ENCODE measurements around the gene UBA1.

UBA1 gene

DNA sequence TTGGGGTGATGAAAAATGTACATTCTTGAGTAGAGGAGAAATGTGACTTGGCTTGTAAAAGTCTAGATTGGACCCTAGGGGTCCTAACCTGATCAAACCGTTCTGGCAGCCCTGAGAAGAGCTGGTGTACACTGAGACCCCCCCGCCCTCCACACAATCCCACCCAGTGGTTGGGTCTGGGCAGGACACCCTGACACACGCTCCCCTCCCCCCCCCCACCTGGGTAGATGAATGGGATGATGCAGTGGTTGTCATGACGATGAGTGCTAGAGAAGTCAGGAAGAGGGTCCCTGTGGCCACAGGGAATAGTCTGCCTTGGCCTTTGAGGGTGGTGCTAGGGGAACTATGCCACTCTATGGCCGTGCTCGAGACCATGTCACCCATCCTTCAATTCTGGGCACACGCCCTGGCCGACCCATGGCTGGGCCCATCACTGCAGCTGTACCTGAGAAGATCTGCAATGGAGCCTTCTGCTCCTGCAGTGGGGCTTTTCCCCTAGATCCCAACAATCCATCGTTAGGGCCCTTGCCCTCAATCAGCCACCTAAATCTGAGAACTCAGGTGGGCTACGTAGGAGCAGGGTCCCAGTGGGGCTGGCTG, 29.2 kb downstream of the UBA1 start:
- peaks cover 25% of the 10 kb centered on the region for H3K36me3 Mint-ChIP-seq (ENCODE audit: low read depth)
- H3K9me3 Mint-ChIP-seq, result no peaks in the 10 kb centered on the region
- no peaks in the 10 kb centered on the region for H3K27me3 Mint-ChIP-seq
- H3K27ac Mint-ChIP-seq, result no peak overlapping the region
- H3K4me1 Mint-ChIP-seq, result peaks cover 21% of the 10 kb centered on the region
- H3K4me3 Mint-ChIP-seq, result no peak overlapping the region
- ATAC-seq, result no peak
- no peak for DNase-seq

DNA sequence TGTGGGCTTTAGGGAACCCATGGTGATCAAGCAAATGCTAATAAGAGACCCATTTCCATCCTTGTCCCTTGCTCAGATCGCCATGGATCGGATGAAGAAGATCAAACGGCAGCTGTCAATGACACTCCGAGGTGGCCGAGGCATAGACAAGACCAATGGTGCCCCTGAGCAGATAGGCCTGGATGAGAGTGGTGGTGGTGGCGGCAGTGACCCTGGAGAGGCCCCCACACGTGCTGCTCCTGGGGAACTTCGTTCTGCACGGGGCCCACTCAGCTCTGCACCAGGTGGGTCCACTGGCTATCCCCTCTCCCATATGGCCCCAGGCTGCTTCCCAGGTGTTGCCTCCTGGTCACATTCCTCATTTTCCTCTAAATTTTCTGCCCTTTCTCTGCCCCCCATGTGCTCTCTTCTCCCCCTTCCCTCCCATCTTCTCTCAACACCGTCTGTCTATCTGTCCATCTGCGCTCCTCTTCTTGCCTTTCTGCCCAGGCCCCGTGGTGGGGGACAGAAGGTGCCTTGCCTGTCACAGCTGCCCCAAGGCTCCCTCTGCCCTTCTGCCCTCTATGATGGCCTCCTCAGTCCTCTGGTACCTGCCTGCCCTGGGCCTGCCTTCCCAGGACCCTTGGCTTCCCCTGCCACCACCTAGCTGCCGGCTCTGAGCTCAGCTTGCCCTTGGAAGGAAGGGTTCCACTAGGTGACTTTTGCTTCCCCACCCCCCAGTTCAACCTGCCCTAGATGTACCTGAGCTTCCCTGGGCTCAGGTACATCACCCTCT, 30.0 kb downstream of the UBA1 start:
- Mint-ChIP-seq H3K27ac (no peak overlapping the region), H3K9me3 (no peaks in the 10 kb centered on the region), H3K36me3 (ENCODE audit: low read depth) (peaks cover 30% of the 10 kb centered on the region), H3K4me3 (no peak overlapping the region), H3K4me1 (peaks cover 21% of the 10 kb centered on the region), H3K27me3 (no peaks in the 10 kb centered on the region)
- DNase-seq (no peak), ATAC-seq (no peak)

DNA sequence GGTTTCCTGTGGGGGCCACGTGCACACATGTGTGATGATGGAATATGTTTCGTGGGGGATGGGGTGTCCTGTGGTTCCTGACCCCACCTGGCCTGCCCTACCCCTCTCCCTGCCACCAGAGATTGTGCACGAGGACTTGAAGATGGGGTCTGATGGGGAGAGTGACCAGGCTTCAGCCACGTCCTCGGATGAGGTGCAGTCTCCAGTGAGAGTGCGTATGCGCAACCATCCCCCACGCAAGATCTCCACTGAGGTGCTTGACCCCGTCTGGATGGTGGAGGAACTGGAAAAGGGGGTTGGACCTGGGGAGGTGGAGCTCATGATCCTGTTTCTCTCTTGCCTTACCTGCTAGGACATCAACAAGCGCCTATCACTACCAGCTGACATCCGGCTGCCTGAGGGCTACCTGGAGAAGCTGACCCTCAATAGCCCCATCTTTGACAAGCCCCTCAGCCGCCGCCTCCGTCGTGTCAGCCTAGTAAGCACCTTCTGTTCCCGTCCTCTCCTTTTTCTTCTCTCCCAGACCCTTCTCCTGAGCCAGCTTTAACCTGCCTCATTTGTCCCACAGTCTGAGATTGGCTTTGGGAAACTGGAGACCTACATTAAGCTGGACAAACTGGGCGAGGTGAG, 30.8 kb downstream of the UBA1 start:
- H3K36me3 Mint-ChIP-seq (ENCODE audit: low read depth), result peaks cover 33% of the 10 kb centered on the region
- H3K9me3 Mint-ChIP-seq, result no peaks in the 10 kb centered on the region
- H3K4me1 Mint-ChIP-seq, result peaks cover 17% of the 10 kb centered on the region
- ATAC-seq (no peak), DNase-seq (no peak)
- no peaks in the 10 kb centered on the region for H3K27me3 Mint-ChIP-seq
- H3K4me3 Mint-ChIP-seq, result no peak overlapping the region
- no peak overlapping the region for H3K27ac Mint-ChIP-seq

DNA sequence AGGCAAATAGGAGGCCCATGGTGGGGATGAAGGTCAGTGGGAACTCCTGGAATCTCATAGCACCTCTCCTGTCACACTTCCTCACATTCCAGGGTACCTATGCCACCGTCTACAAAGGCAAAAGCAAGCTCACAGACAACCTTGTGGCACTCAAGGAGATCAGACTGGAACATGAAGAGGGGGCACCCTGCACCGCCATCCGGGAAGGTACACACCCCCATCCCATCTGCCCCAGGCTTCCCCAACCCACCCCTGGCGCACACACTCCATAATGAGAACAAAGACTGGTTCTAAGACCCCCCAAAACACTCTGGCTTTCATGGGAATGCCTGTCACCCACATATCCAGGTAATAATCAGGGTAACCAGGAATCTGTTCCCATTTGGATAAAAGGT, 31.3 kb downstream of the UBA1 start:
- DNase-seq (no peak), ATAC-seq (no peak)
- Mint-ChIP-seq H3K27ac (no peak overlapping the region), H3K27me3 (no peaks in the 10 kb centered on the region), H3K4me1 (peaks cover 12% of the 10 kb centered on the region), H3K36me3 (ENCODE audit: low read depth) (peaks cover 30% of the 10 kb centered on the region), H3K9me3 (no peaks in the 10 kb centered on the region), H3K4me3 (no peak overlapping the region)

DNA sequence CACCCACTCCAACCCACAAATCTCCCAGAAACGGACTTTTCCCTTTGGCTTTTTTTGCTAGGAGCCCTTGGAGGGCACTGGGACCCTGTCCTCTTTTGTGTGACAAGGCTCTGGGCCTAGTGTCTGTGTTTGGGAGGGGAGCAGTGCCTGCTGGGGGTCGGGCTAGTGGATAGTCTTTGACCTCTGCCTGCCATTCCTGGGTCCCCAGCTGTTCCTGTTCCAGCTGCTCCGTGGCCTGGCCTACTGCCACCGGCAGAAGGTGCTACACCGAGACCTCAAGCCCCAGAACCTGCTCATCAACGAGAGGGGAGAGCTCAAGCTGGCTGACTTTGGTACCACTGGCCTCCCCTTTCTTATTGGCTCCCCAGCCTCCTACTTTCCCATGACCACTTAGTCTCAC, 32.4 kb downstream of the UBA1 start:
- peaks cover under 1% of the 10 kb centered on the region for H3K4me1 Mint-ChIP-seq
- no peak for DNase-seq
- H3K36me3 Mint-ChIP-seq (ENCODE audit: low read depth), result peaks cover 26% of the 10 kb centered on the region
- H3K27me3 Mint-ChIP-seq, result no peaks in the 10 kb centered on the region
- no peak overlapping the region for H3K27ac Mint-ChIP-seq
- no peak overlapping the region for H3K4me3 Mint-ChIP-seq
- no peak for ATAC-seq
- no peaks in the 10 kb centered on the region for H3K9me3 Mint-ChIP-seq

DNA sequence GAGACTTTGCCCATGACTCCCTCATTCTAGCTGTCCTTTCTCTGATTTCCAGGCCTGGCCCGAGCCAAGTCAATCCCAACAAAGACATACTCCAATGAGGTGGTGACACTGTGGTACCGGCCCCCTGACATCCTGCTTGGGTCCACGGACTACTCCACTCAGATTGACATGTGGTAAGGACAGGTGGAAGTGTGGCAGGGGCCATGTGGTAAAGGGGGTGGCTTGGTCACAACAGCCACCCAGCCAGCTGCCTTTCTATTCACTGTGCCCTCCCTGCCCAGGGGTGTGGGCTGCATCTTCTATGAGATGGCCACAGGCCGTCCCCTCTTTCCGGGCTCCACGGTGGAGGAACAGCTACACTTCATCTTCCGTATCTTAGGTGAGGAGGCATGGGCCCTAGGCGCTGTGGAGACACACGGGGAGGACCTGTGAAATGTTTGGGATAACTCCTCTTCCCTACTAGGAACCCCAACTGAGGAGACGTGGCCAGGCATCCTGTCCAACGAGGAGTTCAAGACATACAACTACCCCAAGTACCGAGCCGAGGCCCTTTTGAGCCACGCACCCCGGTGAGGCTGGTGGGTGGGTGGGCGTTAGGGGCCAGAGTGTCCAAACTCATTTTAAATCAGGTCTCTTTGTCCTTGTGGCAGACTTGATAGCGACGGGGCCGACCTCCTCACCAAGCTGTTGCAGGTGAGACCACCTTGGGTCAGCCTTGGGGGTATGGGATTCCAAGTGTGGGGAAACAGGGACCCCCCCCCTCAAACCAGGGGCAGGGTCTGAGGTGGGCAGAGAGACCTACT, 33.1 kb downstream of the UBA1 start:
- Mint-ChIP-seq H3K27me3 (no peaks in the 10 kb centered on the region), H3K9me3 (no peaks in the 10 kb centered on the region), H3K27ac (no peak overlapping the region), H3K4me1 (peaks cover 2% of the 10 kb centered on the region), H3K36me3 (ENCODE audit: low read depth) (peaks cover 26% of the 10 kb centered on the region), H3K4me3 (no peak overlapping the region)
- no peak for DNase-seq
- no peak for ATAC-seq

DNA sequence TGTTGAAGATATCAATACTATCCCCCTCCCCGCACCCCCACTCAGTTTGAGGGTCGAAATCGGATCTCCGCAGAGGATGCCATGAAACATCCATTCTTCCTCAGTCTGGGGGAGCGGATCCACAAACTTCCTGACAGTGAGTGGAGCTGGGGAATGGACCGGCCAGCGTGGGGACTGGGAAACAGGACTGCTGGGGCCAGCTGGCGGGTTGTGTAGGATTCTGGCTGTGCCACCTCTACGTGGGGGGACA, 33.6 kb downstream of the UBA1 start:
- DNase-seq, result no peak
- Mint-ChIP-seq H3K9me3 (no peaks in the 10 kb centered on the region), H3K4me1 (peaks cover 5% of the 10 kb centered on the region), H3K4me3 (no peak overlapping the region), H3K27ac (no peak overlapping the region), H3K36me3 (ENCODE audit: low read depth) (peaks cover 23% of the 10 kb centered on the region), H3K27me3 (no peaks in the 10 kb centered on the region)
- ATAC-seq, result no peak

DNA sequence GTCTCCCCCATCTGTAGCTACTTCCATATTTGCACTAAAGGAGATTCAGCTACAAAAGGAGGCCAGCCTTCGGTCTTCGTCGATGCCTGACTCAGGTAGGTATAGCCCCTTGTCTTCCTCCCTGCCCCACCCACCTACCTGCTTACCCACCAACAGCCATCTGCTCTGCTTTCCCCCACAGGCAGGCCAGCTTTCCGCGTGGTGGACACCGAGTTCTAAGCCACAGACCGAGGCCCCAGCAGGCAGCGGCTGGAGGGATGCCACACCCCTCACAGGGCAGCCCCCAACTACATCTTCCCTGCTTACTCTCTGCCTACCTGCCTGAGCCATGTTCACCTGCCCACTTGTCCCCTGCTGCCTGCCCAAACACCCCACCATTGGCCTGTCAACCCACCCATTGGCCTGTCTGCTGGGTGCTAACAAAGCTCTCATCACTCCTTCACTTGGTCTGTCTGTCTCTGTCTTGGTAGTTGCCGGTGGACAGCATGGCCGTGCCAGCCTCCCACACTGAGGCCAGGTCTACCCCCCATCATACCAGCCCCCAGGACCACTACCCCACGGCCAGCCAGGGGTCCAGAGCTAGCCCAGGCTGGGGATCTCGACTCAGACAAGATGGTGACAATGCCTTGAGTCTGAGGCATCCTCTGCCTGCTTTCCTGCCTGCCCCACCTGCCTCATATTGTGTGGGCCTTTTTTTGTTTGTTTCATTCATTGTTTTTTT, 35.1 kb downstream of the UBA1 start:
- H3K27ac Mint-ChIP-seq, result no peak overlapping the region
- peaks cover 22% of the 10 kb centered on the region for H3K36me3 Mint-ChIP-seq (ENCODE audit: low read depth)
- no peak for DNase-seq

DNA sequence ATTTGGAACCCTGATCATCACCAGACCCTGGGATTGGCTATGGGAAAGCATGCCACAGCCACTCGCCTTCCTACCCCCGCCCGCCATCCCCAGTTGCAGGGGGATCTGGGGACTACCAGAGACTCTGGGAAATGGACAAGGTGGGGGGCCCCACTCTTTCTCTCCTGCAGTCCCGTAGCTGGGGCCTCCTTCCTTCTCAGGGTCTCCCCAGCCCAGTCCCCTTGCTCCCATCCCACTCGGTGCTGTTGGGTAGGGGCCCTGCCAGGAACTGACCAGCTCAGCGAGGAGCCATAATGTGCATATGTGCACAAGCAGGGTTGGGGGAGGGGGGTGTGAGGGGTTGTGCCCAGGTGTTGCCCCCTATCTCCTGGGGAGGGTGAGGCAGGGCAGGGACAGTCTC, 35.8 kb downstream of the UBA1 start:
- Mint-ChIP-seq H3K9me3 (no peaks in the 10 kb centered on the region), H3K27ac (no peak overlapping the region), H3K4me1 (peaks cover 7% of the 10 kb centered on the region), H3K36me3 (ENCODE audit: low read depth) (peaks cover 21% of the 10 kb centered on the region), H3K27me3 (no peaks in the 10 kb centered on the region), H3K4me3 (no peak overlapping the region)
- DNase-seq, result no peak
- ATAC-seq, result no peak

More for the DNA sequence above, 35.1 kb downstream of the UBA1 start:
- H3K4me1 Mint-ChIP-seq, result peaks cover 7% of the 10 kb centered on the region
- H3K4me3 Mint-ChIP-seq, result no peak overlapping the region
- H3K9me3 Mint-ChIP-seq, result no peaks in the 10 kb centered on the region
- ATAC-seq, result no peak
- no peaks in the 10 kb centered on the region for H3K27me3 Mint-ChIP-seq

DNA sequence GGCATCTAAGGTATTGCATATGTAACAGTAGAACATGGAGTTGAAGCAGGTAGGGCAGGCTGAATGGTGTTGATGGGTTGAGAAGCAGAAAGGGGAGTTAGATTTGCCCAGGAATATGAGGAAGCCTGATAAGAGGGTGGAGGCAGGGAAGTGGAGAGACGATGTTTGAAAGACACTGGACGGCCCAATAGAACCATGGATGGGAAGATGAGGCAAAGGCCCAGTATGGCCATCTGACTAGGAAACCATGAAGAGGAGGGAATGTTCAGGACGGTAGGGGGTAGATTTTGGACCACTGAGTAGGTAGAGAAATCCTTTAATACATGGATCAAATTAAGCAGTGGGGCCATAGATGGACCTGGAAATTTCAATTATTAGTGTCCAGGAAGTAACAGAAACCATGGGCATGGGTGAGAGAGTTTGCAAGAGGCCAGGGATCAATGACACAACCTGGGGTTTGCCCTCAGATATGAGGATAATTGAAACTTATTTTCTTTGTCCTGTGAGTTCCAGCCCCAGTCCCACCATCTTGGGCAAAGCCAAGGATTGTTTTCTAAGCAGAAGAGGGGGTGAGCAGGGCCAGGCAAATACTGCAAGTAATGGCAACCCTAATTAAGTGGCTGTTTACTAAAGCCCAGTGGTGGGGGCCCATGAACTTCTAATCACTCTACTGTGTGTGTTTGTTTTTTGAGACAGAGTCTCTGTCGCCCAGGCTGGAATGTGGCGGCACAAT, 36.7 kb downstream of the UBA1 start:
- Mint-ChIP-seq H3K36me3 (ENCODE audit: low read depth) (peaks cover 18% of the 10 kb centered on the region), H3K4me3 (no peak overlapping the region), H3K4me1 (peaks cover 11% of the 10 kb centered on the region), H3K27ac (no peak overlapping the region), H3K9me3 (no peaks in the 10 kb centered on the region), H3K27me3 (no peaks in the 10 kb centered on the region)
- no peak for ATAC-seq
- DNase-seq, result no peak

DNA sequence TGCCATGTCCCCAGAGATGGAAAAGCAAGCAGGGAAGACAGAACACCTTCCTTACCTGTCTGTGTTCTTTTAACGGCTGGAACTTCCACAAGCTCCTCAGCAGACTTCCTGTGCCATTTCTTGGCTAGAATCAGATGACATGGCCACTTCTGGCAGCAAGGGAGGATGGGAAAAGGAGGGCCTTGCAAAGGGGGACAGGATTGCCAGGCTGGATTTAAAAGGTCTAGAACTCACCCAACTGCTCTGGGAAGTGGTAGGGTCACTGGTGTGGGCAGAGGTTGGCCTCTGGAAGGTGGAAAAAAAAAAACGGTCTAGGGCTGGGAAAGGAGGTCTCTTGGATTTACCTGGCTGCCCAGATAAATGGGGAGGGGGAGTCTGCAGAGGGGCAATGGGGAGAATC, 37.5 kb downstream of the UBA1 start:
- Mint-ChIP-seq H3K27me3 (no peaks in the 10 kb centered on the region), H3K4me3 (no peak overlapping the region), H3K27ac (no peak overlapping the region), H3K9me3 (no peaks in the 10 kb centered on the region), H3K36me3 (ENCODE audit: low read depth) (peaks cover 14% of the 10 kb centered on the region), H3K4me1 (peaks cover 20% of the 10 kb centered on the region)
- no peak for DNase-seq
- no peak for ATAC-seq

DNA sequence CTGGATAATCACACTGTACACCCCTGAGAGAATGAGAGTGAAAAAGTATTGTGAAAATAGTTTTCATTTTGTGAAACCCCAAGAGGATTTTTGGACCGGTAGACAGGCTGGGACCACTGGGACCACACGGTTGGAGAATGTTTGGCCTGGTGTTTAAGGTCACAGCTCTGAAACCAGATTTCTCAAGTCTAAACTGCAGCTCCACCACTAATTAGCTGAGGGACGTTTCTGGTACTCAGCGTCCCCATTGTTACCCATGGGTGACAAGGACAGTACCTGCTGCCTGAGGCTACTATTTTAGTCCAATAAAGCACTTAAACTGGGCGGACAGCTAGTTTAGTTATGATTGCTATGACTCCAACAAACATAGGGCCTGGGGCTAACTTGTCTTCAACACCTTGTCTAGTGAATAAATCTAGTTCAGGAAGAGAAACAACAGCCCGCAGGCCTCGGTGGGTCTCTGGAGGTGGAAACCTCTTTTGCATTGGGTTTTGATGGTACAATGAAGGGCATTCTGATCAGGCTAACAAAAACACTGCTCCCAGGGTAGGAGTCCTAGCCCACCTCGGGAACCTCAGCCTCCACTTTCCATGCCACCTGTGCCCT, 38.7 kb downstream of the UBA1 start:
- Mint-ChIP-seq H3K4me1 (peaks cover 29% of the 10 kb centered on the region), H3K27me3 (no peaks in the 10 kb centered on the region), H3K27ac (peak overlapping the region; percentile 91), H3K9me3 (no peaks in the 10 kb centered on the region), H3K4me3 (peak overlapping the region; percentile 87), H3K36me3 (ENCODE audit: low read depth) (peaks cover 9% of the 10 kb centered on the region)
- DNase-seq, result no peak
- ATAC-seq, result no peak

DNA sequence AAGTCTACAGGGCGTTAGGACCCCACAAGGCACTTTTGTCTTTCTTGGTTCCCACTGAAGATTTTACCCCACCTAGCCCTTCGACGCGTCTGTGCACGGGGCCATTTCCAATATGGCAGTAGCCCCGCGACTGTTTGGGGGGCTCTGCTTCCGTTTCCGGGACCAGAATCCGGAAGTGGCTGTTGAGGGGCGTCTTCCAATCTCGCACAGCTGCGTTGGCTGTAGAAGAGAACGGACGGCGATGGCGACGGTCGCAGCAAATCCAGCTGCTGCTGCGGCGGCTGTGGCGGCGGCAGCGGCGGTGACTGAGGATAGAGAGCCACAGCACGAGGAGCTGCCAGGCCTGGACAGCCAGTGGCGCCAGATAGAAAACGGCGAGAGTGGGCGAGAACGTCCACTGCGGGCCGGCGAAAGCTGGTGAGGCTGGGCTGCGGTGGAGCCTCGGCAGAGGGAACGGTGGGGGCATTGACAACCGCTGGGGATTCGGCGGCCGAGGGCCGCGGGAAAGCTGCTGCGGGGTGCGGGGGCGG, 39.2 kb downstream of the UBA1 start, which contains the start of gene USP11:
TSS of gene USP11 (plus strand) at position 207 of the 530 bp plus-strand sequence. CDS start at position 242, 35 bp downstream.
- Mint-ChIP-seq H3K27ac (peak within 1 kb of the TSS; percentile 91), H3K4me1 (peaks cover 32% of the 10 kb centered on the region), H3K27me3 (no peaks in the 10 kb centered on the region), H3K4me3 (peak within 1 kb of the TSS; percentile 87), H3K9me3 (no peaks in the 10 kb centered on the region), H3K36me3 (ENCODE audit: low read depth) (peaks cover 9% of the 10 kb centered on the region)
- DNase-seq (peak; percentile 52), ATAC-seq (peak; percentile 59)

Measured in activated naive CD8-positive, alpha-beta T cell treated with anti-CD3 and anti-CD28 coated beads, Interleukin-2, amount 50 U/mL, for 24 hours (primary cell).